HEK293 (cell line): Measurements from ENCODE around the gene C4orf54.

Experiments
- CTCF ChIA-PET: fragments of 350-600 bp; formaldehyde crosslinking; extraction: SDS; loops from one replicate; lab custom pipeline; 2021; ENCODE audit warnings: antibody characterized with exemption; lab: Yijun Ruan, JAX
- POLR2A ChIA-PET: fragments of 300-600 bp; formaldehyde crosslinking; extraction: SDS; loops from one replicate; lab custom pipeline; 2020; ENCODE audit warnings: antibody characterized with exemption, inconsistent platforms; lab: Yijun Ruan, JAX
- H3K27ac ChIP-seq: fragments of 200-500 bp; sonication (Bioruptor generic); 2 replicates; pipeline ENCODE4 v1.5.1; 2014; ENCODE audit warnings: low read depth, low read length, control low read depth, inconsistent platforms; ENCODE audit errors: extremely low read depth
- H3K36me3 ChIP-seq, 2 experiments: fragments of 200-500 bp in 1 of 2; sonication (Bioruptor generic) in 1 of 2; 1 replicate in 1 of 2; 2 replicates in 1 of 2; pipeline ENCODE4 v1.5.1; 2014 to 2017; ENCODE audit warnings: inconsistent platforms in 2 of 2, low read length in 2 of 2; ENCODE audit not compliant: control insufficient read depth in 2 of 2, insufficient read depth in 1 of 2
- H3K4me1 ChIP-seq: fragments of 200-500 bp; sonication (Bioruptor generic); 2 replicates; pipeline ENCODE4 v1.5.1; 2014; ENCODE audit warnings: mild to moderate bottlenecking, low read length, inconsistent platforms; ENCODE audit not compliant: control insufficient read depth, insufficient read depth
- H3K4me3 ChIP-seq: 2 replicates; pipeline ENCODE4 v1.5.1; 2011; ENCODE audit warnings: low read depth, mild to moderate bottlenecking, control low read depth, low read length, moderate library complexity
- H3K9me3 ChIP-seq: fragments of 200-500 bp; sonication (Bioruptor generic); 2 replicates; pipeline ENCODE4 v1.5.1; 2014; ENCODE audit warnings: low read depth, low read length, inconsistent platforms; ENCODE audit not compliant: control insufficient read depth, insufficient read depth
- BCL11B ChIP-seq: fragments of 450-650 bp; formaldehyde crosslinking; IDR thresholded peaks from 2 replicates; pipeline ENCODE4 v1.5.1; 2016; ENCODE audit warnings: low read depth, missing biosample characterization, missing genetic modification characterization
- FEZF1 ChIP-seq: fragments of 450-650 bp; formaldehyde crosslinking; IDR thresholded peaks from 2 replicates; pipeline ENCODE4 v1.5.1; 2016; ENCODE audit warnings: missing biosample characterization, missing genetic modification characterization
- GLIS2 ChIP-seq: fragments of 450-650 bp; formaldehyde crosslinking; IDR thresholded peaks from 2 replicates; pipeline ENCODE4 v1.5.1; 2016; ENCODE audit warnings: missing biosample characterization, missing genetic modification characterization
- IKZF3 ChIP-seq: fragments of 450-650 bp; IDR thresholded peaks from 2 replicates; pipeline ENCODE4 v1.5.0; 2018; ENCODE audit warnings: missing biosample characterization, mild to moderate bottlenecking, missing genetic modification characterization, moderate library complexity
- MZF1 ChIP-seq: fragments of 450-650 bp; formaldehyde crosslinking; IDR thresholded peaks from 2 replicates; pipeline ENCODE4 v1.5.1; 2017; ENCODE audit warnings: missing biosample characterization, missing genetic modification characterization, borderline replicate concordance
- OSR2 ChIP-seq: fragments of 450-650 bp; formaldehyde crosslinking; IDR thresholded peaks from 2 replicates; pipeline ENCODE4 v1.5.1; 2016; ENCODE audit warnings: missing biosample characterization, missing genetic modification characterization
- SP3 ChIP-seq: fragments of 450-650 bp; formaldehyde crosslinking; IDR thresholded peaks from 2 replicates; pipeline ENCODE4 v1.5.1; 2016; ENCODE audit warnings: missing biosample characterization, missing genetic modification characterization
- ZNF155 ChIP-seq: fragments of 450-650 bp; formaldehyde crosslinking; IDR thresholded peaks from 2 replicates; pipeline ENCODE4 v1.5.1; 2016; ENCODE audit warnings: missing biosample characterization, missing genetic modification characterization
- ZNF174 ChIP-seq: fragments of 450-650 bp; formaldehyde crosslinking; IDR thresholded peaks from 2 replicates; pipeline ENCODE4 v1.5.0; 2017; ENCODE audit warnings: missing biosample characterization, mild to moderate bottlenecking, missing genetic modification characterization
- ZNF184 ChIP-seq: fragments of 450-650 bp; IDR thresholded peaks from 2 replicates; pipeline ENCODE4 v1.5.1; 2018; ENCODE audit warnings: missing biosample characterization, mild to moderate bottlenecking, missing genetic modification characterization
- ZNF202 ChIP-seq: fragments of 450-650 bp; formaldehyde crosslinking; IDR thresholded peaks from 2 replicates; pipeline ENCODE4 v1.5.1; 2016; ENCODE audit warnings: missing biosample characterization, missing genetic modification characterization, borderline replicate concordance
- ZNF223 ChIP-seq: fragments of 450-650 bp; formaldehyde crosslinking; IDR thresholded peaks from 2 replicates; pipeline ENCODE4 v1.5.1; 2016; ENCODE audit warnings: missing biosample characterization, missing genetic modification characterization
- ZNF37A ChIP-seq: fragments of 450-650 bp; IDR thresholded peaks from 2 replicates; pipeline ENCODE4 v1.5.1; 2018; ENCODE audit warnings: missing biosample characterization, missing genetic modification characterization
- ZNF423 ChIP-seq: fragments of 450-650 bp; formaldehyde crosslinking; IDR thresholded peaks from 2 replicates; pipeline ENCODE4 v1.5.1; 2016; ENCODE audit warnings: missing biosample characterization, missing genetic modification characterization
- ZNF639 ChIP-seq: fragments of 450-650 bp; formaldehyde crosslinking; IDR thresholded peaks from 2 replicates; pipeline ENCODE4 v1.5.1; 2016; ENCODE audit warnings: missing biosample characterization, missing genetic modification characterization
- ZNF658 ChIP-seq: fragments of 450-650 bp; formaldehyde crosslinking; IDR thresholded peaks from 2 replicates; pipeline ENCODE4; 2016; ENCODE audit warnings: missing biosample characterization, missing genetic modification characterization
- ZNF747 ChIP-seq: fragments of 450-650 bp; formaldehyde crosslinking; IDR thresholded peaks from 2 replicates; pipeline ENCODE4 v1.5.1; 2016; ENCODE audit warnings: missing biosample characterization, missing genetic modification characterization
- ZNF76 ChIP-seq: fragments of 450-650 bp; formaldehyde crosslinking; IDR thresholded peaks from 2 replicates; pipeline ENCODE4; 2016; ENCODE audit warnings: low read depth, missing biosample characterization, missing genetic modification characterization, borderline replicate concordance
- ZNF776 ChIP-seq: fragments of 450-650 bp; formaldehyde crosslinking; IDR thresholded peaks from 2 replicates; pipeline ENCODE4 v1.5.0; 2017; ENCODE audit warnings: missing biosample characterization, missing genetic modification characterization, borderline replicate concordance
- ZSCAN23 ChIP-seq: fragments of 450-650 bp; formaldehyde crosslinking; IDR thresholded peaks from 2 replicates; pipeline ENCODE4 v1.5.1; 2016; ENCODE audit warnings: missing biosample characterization, missing genetic modification characterization
- TF ChIP-seq, protein P1 (sequence below): fragments of 450-650 bp; formaldehyde crosslinking; IDR thresholded peaks from 2 replicates; pipeline ENCODE4 v1.5.1; 2017; ENCODE audit warnings: missing biosample characterization, missing genetic modification characterization
- TF ChIP-seq, protein P2 (sequence below): fragments of 450-650 bp; formaldehyde crosslinking; IDR thresholded peaks from 2 replicates; pipeline ENCODE4 v1.5.1; 2016; ENCODE audit warnings: missing biosample characterization, missing genetic modification characterization
- TF ChIP-seq, protein P3 (sequence below): fragments of 450-650 bp; formaldehyde crosslinking; IDR thresholded peaks from 2 replicates; pipeline ENCODE4 v1.5.1; 2017; ENCODE audit warnings: missing biosample characterization, missing genetic modification characterization
- TF ChIP-seq, protein P4 (sequence below): fragments of 450-650 bp; formaldehyde crosslinking; IDR thresholded peaks from 2 replicates; pipeline ENCODE4 v1.5.1; 2016; ENCODE audit warnings: missing biosample characterization, missing genetic modification characterization

The C4orf54 gene

GRCh38 chr4:99670409-99671073, 12.9 kb upstream of the C4orf54 start (continued):
- TF ChIP-seq, protein P1, sequence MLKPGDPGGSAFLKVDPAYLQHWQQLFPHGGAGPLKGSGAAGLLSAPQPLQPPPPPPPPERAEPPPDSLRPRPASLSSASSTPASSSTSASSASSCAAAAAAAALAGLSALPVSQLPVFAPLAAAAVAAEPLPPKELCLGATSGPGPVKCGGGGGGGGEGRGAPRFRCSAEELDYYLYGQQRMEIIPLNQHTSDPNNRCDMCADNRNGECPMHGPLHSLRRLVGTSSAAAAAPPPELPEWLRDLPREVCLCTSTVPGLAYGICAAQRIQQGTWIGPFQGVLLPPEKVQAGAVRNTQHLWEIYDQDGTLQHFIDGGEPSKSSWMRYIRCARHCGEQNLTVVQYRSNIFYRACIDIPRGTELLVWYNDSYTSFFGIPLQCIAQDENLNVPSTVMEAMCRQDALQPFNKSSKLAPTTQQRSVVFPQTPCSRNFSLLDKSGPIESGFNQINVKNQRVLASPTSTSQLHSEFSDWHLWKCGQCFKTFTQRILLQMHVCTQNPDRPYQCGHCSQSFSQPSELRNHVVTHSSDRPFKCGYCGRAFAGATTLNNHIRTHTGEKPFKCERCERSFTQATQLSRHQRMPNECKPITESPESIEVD = no peak
- TF ChIP-seq, protein P2, sequence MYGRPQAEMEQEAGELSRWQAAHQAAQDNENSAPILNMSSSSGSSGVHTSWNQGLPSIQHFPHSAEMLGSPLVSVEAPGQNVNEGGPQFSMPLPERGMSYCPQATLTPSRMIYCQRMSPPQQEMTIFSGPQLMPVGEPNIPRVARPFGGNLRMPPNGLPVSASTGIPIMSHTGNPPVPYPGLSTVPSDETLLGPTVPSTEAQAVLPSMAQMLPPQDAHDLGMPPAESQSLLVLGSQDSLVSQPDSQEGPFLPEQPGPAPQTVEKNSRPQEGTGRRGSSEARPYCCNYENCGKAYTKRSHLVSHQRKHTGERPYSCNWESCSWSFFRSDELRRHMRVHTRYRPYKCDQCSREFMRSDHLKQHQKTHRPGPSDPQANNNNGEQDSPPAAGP (tag by site-specific recombination) = no peak
- TF ChIP-seq ZNF184 (tag by site-specific recombination) = no peak
- TF ChIP-seq BCL11B (tag by site-specific recombination) = no peak
- no peak for TF ChIP-seq ZNF423
- TF ChIP-seq, protein P3, sequence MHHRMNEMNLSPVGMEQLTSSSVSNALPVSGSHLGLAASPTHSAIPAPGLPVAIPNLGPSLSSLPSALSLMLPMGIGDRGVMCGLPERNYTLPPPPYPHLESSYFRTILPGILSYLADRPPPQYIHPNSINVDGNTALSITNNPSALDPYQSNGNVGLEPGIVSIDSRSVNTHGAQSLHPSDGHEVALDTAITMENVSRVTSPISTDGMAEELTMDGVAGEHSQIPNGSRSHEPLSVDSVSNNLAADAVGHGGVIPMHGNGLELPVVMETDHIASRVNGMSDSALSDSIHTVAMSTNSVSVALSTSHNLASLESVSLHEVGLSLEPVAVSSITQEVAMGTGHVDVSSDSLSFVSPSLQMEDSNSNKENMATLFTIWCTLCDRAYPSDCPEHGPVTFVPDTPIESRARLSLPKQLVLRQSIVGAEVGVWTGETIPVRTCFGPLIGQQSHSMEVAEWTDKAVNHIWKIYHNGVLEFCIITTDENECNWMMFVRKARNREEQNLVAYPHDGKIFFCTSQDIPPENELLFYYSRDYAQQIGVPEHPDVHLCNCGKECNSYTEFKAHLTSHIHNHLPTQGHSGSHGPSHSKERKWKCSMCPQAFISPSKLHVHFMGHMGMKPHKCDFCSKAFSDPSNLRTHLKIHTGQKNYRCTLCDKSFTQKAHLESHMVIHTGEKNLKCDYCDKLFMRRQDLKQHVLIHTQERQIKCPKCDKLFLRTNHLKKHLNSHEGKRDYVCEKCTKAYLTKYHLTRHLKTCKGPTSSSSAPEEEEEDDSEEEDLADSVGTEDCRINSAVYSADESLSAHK (tag by site-specific recombination) = no peak
- TF ChIP-seq ZNF776 (tag by site-specific recombination) = no peak
- TF ChIP-seq ZNF639 = no peak

DNA sequence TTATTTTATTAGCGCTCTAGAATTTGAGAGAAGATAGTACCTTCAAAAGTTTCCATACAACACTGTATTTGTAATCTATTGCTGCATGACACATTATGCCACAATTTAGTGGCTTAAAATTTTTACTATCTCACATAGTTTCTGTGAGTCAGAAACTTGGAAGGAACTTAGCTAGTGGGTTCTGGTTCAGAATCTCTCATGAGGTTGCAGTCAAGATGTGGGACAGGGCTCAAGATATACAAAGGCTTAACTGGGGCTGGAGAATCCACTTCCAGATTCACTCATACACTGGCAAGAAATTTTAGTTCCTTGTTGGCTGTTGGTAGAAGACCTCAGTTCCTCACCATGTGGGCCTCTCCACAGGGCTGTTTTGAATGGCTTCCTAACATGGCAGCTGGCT, 11.5 kb upstream of the C4orf54 start:
- Histone ChIP-seq H3K4me1 (no peaks in the 10 kb centered on the region), H3K36me3 (no peaks in the 10 kb centered on the region), H3K27ac (no peak overlapping the region), H3K4me3 (no peak overlapping the region), H3K9me3 (no peaks in the 10 kb centered on the region)
- POLR2A ChIA-PET = no interaction called here
- TF ChIP-seq ZNF658 (tag by site-specific recombination) = no peak
- no peak for TF ChIP-seq ZNF37A (tag by site-specific recombination)
- TF ChIP-seq SP3 (tag by site-specific recombination) = no peak
- TF ChIP-seq IKZF3 = no peak
- TF ChIP-seq ZNF155 (tag by site-specific recombination) = no peak
- no peak for TF ChIP-seq ZNF174 (tag by site-specific recombination)
- TF ChIP-seq MZF1 (tag by site-specific recombination) = no peak
- TF ChIP-seq ZNF747 (tag by site-specific recombination) = no peak
- TF ChIP-seq ZNF76 (tag by site-specific recombination) = no peak
- CTCF ChIA-PET = no interaction called here

GRCh38 chr4:99668472-99668871, 10.8 kb upstream of the C4orf54 start:
- ChIA-PET CTCF (no interaction called here), POLR2A (no interaction called here)
- H3K9me3 ChIP-seq = no peaks in the 10 kb centered on the region
- no peak overlapping the region for H3K27ac ChIP-seq
- H3K36me3 ChIP-seq = no peaks in the 10 kb centered on the region
- H3K4me3 ChIP-seq = no peak overlapping the region
- no peaks in the 10 kb centered on the region for H3K4me1 ChIP-seq
- TF ChIP-seq, protein P4, sequence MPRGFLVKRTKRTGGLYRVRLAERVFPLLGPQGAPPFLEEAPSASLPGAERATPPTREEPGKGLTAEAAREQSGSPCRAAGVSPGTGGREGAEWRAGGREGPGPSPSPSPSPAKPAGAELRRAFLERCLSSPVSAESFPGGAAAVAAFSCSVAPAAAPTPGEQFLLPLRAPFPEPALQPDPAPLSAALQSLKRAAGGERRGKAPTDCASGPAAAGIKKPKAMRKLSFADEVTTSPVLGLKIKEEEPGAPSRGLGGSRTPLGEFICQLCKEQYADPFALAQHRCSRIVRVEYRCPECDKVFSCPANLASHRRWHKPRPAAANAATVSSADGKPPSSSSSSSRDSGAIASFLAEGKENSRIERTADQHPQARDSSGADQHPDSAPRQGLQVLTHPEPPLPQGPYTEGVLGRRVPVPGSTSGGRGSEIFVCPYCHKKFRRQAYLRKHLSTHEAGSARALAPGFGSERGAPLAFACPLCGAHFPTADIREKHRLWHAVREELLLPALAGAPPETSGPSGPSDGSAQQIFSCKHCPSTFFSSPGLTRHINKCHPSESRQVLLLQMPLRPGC = no peak
- TF ChIP-seq GLIS2 (tag by site-specific recombination) (no peak), ZSCAN23 (tag by site-specific recombination) (no peak), ZNF202 (tag by site-specific recombination) (no peak), ZNF223 (tag by site-specific recombination) (no peak), FEZF1 (no peak), OSR2 (tag by site-specific recombination) (no peak)
